HPDE6-E6E7 (cell line): ENCODE results near the gene VSIG10L2.

Source experiments
- DNase-seq: peaks from one replicate; pipeline ENCODE4 v3.0.0; 2011; ENCODE audit warnings: missing footprints; ENCODE audit errors: extremely low spot score

Gene VSIG10L2

DNA sequence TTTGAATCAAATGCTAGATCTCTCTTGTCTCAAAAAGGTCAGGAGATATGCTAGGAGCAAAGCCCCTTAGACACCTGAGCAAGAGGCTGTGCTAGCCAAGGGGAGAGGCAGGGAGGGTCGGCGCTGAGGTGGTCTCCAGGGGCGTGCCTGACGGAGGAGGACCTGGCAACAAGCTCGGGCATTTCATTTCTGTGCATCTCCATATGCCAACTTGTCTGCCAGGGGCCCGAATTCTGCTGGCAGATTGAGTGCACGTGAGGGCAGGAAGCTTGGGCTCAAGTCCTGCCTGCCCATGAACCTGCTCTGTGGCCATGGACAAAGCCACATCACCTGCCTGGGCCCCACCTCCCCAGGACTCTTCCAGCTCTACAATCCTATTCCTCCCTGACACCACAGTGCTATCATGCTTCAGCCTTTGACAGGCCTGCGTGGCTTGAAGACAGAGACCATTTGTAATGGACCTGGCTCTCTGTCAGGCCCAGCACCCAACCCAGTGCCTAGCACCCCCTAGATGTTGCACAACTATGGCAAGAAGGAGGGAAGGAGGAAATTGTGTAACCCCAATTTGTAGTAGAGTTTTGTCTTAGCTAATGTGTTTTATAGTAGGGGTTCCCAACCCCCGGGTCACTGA is 16.3 kb upstream of the VSIG10L2 start:
- DNase-seq, result no peak

DNA sequence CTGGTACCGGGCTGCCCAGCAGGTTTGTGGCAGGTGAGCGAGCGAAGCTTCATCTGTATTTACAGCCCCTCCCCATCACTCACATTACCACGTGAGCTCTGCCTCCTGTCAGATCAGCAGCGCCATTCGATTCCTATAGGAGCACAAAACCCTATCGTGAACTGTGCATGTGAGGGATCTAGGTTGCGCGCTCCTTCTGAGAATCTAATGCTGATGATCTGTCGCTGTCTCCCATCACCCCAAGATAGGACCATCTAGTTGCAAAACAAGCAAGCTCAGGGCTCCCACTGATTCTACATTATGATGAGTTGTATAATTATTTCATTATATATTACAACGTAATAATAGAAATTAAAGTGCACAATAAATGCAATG is 15.8 kb upstream of the VSIG10L2 start:
- DNase-seq, result no peak

GRCh38 chr11:125931116-125931515 is 14.7 kb upstream of the VSIG10L2 start:
- DNase-seq, result no peak

DNA sequence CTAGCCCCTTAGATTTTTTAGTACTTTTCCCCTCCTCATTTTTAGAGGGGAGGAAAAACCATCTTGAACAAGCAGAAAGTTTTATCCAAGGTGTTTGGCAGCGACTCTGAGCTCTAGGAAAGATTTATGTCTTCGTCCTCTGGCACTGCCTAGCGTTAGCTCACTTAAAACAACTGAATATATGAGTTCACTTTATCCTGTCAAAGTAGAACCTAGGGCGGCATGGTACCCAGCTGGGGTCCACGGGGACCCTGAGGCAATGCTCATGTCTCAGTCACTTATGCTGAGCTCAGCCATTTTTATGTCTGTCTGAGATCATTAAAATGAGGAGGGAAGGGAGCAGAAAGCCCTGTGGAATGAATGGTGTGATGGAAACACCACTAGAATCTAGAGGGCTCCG is 14.2 kb upstream of the VSIG10L2 start:
- DNase-seq, result no peak

DNA sequence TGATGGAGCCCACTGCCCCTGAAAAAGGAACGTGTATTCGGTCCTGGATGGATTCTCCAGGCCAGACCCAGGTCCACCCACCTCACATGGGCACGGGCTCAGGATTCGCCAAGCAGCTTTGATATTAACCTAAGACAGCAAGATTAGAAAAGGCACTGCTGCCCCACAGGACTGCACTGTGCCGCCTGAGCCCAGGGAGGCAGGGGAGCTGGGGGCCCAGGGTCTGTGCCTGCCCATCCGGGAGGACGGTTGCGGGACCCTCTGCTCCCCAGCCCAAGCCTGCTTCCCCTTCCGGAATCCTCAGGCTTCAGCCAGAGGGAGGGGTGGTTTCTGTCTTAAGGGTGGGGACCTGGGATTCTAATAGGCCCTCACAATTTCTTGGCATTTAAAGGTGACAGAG is 13.5 kb upstream of the VSIG10L2 start:
- no peak for DNase-seq

DNA sequence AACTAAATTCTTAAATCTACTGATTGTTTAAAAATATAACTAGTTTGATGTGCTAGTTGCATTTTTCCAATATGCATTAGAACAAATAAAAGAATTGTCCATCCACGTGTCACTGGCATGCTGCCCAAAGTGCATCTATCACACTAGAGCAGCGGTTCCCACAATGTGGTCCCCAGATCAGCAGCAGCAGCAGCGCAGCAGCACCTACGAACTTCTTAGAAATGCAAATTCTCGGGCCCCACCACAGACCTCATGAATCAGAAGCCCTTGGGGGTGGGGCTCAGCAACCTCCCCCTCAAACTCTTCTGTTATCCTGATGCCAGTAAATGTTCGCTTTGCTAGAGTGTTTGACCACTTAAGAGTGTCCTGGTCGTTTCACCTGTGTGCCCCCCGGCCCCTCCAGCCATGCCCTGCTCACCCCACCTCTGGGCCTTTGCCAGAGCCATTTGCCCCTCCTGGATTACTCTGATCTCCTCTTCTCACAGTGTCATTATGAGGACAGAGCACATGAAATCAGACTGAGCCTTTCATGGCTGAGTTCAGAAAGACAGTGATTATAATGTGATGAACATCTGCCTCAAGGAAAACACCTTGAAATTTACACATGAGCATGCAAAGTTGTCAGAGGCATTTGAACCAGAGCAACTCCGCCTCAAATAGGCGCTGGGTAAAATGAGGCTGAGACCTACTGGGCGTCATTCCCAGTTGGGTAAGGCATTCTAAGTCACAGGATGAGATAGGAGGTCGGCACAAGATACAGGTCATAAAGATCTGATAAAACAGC is 12.6 kb upstream of the VSIG10L2 start:
- DNase-seq, result no peak

- no peak for DNase-seq
These were observed 11.4 kb upstream of the VSIG10L2 start for GRCh38 chr11:125934473-125934872.

DNA sequence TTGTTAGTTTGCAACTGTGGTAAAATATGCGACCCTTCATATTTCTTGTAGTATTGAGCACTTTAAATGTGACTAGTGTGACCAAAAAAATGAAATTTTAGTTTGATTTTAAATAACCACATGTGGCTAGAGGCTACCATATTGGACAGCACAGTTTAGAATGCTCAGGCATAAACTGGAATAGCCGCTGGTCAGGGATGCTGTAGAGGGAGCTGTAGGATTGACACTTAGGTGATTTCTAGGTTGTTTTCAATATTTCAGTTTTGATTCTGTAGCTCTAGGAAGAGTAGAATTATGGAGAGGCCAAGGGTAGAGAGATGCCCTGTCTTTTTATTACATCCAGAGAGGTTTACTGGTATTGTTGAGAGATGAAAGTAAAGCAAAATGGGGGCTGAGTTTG is 10.8 kb upstream of the VSIG10L2 start:
- no peak for DNase-seq

GRCh38 chr11:125935618-125936199 is 10.1 kb upstream of the VSIG10L2 start:
- no peak for DNase-seq

DNA sequence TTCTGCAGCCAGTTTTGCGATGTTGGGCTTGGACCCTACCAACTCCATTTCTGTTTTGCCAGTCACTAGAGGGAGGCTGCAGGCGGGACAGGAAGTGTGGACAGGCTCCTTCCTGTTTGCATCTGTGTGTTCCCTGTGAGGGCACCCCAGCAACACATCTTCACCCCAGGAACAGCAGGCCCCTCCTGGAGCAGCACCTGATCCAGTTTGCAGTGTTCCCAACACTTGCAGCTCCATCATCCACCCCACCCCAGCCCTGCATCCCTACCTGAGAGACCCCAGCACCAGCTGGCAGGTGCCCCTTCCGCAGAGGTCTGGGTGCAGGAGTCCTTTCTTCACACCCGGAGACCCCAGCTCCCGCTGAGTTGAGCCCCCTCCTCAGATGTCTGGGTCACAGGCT is 7.4 kb upstream of the VSIG10L2 start:
- DNase-seq, result no peak

DNA sequence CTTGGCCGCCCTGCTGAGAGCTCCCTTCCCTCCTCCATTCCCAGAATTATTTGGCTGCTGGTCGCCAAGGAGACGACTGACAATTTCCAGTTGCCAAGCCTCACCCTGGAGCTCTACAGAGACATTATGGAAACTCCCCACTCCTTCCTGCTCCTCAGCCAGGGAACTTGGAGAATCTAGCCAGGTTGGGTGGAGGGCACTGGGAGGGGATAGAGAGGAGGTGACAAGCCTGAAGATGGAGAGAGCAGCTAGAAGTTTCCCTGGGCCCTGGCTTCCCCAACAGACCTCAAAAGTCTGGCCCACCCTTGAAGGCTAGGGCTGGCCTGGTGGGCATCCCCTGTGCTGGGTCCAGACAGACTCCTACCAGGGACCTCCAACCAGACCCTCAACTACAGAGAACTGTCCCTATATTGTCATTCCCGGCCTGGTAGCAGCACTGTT is 6.7 kb upstream of the VSIG10L2 start:
- DNase-seq, result no peak

GRCh38 chr11:125940145-125940544 is 5.7 kb upstream of the VSIG10L2 start:
- no peak for DNase-seq

DNA sequence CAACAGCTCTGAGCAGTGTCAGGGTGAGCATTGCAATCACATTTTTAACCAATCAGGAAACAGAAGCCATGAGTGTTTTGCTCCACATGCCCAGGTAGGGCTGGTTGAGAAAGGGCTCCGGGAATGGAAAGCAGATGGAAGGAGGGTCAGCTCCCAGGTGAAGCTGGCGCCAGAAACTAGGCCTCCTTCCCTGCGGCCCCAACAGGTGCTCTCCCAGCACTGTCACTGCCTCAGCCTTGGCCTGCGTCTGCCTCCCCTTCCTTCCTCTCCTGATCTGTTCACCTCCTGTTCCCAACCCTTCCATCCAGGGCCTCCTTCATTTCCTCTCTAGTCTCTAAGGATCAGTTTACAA is 4.6 kb upstream of the VSIG10L2 start:
- DNase-seq, result no peak

DNA sequence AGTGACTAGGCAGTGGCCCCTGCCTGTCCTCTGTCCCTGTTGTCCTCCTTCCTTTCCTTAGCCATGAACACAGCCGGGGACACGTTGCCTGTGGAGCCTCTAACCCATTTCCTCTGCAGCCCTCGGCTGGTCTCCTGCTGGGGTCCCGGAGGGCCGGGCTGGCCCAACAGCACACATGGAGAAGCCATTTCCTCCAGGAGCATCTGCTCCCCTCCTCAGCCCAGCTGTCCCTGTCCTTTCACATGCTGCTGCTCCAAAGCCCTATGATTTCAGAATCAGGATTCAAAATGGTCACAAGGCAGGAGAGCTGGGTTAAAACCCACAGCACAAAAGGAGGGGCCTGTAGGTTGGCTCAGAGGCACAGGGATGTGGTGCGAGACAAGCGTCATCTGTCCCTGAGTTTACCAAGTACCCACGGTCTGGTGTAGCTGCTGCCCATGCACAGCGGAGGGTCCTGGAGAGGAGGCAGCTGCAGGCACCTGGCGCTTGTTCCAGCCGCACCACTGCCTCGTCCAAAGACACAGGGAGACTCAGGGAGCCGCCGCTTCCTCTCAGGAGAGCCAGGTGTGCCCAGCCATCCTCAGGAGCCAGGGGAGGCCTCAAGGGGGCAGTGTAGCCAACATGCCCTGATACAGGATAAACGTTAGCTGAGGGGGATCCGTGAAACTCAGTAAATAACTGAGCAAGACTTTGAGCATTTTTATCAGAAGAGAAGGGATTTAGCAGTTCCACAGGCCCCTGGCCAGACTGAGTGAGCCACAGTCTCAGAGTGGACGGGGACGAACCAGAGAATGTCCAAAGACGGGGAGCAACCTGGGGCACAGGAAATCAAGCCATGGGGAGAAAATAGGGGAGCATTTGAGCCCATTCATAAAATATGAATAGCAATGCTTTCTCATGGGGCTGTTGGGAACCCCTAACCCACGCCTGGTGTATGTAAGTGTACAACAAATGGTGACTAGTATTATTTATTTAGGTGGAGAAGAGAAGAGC is 3.9 kb upstream of the VSIG10L2 start:
- DNase-seq, result peak; percentile 67

DNA sequence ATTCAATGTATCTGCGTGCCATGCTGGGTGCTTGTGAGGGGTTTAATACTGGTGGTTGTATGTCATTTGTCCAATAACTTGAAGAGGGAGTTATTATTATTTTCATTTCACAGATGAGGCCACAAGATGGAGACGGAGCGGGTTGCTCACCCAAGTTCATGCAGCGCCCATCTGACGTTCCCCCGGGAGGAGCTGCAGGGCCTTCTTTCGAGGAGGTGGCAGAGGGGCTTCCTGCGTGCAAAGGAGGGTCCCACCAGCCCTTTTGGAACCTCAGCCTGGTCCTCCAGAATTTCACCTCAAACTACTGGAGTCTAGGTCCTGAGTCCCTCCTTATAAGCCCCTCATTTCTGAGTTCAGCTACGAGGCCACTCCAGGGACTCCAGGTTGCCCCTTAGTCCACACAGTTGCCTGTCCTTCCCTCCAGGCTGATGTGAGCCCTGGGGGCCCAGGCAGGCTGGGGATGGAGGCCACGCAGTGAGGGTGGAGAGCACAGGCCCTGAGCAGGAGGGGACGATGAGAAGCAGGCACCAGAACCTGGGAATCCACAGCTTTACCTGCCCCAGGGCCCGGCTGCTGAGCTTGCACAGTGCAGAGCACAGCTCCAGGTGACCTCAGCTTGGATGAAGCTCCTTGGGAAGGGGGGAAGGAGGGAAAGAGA is 2.9 kb upstream of the VSIG10L2 start:
- DNase-seq, result no peak

DNA sequence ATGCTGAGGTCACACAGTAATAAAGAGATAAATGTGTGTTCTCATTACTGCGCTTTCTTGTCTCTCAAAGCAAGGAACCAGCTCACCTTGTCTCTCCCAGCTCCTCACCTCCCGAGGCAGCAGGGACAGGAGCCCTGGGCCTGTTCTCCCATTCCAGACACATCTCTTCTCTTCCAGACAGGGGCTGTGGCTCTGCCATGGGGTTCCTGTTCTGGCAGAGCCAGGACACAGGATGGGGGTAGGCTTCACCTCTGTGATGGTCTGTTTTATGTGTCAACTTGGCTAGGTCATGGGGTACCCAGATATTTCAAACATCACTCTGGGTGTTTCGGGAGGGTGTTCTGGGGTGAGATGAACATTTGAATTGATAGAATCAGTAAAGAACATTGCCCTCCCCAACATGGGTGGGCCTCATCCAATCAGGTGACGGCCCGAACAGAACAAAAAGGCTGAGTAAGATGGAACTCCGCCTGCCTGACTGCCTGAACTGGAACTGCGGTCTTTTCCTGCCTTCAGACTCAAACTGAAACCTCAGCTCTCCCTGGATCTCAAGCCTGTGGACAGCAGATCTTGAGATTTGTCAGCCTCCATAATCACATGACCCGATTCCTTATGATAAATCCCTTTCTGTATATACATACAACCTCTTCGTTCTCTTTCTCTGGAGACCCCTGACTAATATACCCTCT is 2.0 kb upstream of the VSIG10L2 start:
- no peak for DNase-seq

DNA sequence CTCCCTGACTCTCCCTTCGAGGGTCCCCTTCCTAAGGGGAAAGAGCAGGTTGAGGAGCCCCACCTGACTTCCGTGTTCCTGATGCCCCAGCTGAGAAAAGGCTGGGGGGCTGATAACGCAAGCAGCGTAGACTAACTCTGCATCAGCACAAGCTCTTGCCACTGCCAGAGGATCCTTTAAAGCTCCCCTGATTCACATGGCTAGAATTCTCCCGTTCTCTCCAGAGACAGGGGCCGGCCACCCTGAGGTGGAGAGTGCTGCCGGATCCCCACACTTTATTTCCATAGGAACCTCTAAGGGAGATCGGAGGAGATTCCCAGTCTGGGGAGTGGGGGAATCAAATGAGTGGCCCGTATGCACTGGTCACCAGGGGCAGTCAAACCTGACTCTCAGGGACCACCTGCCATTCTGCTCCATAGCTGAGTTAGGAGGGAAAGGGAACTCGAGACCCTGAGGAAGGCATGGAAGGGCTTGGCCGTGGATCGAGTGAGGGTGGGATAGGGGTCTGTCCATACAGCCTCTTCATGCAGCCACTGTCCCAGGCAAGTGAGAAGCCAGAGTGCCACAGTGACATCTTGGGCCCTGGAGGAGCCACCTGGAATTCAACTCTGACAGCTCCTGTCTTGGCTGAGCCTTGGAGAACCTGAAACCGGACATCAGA is 1.4 kb upstream of the VSIG10L2 start:
- no peak for DNase-seq

DNA sequence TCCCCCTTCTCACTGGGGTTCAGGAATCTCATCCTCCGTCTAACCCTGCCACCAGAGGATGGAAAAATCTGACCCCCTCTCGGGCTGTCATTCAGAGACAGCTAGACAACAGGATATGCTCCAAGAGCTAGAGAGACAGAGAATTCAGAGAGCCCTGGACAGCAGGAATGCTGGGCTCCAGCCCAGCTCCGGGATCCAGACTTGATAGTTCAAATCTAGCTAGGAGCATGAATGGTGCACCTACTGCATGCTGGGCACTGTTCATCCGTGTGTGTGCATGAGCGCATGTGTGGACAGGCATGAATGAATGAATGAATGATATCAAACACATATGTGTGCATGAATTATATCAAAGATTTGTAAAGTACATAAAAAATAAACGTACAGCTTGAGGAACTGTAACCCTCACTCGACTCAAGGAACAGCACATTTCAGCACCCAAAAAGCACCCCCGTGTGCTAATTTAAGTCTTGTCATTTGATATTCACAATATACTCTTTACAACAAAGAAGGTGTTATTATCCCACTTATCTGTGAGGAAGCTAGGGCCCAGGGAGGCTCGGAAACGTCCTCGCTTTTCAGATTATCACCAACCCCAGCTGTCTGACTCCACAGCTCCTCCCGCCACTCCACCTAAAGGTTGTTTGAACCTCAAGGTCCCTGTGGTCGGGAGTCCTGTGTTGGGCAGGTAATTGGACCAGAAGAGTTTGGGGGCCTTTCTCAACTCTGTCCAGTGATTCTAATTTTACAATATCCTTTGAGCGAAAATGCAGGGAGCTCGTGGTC is 640 bp upstream of the VSIG10L2 start:
- no peak for DNase-seq

DNA sequence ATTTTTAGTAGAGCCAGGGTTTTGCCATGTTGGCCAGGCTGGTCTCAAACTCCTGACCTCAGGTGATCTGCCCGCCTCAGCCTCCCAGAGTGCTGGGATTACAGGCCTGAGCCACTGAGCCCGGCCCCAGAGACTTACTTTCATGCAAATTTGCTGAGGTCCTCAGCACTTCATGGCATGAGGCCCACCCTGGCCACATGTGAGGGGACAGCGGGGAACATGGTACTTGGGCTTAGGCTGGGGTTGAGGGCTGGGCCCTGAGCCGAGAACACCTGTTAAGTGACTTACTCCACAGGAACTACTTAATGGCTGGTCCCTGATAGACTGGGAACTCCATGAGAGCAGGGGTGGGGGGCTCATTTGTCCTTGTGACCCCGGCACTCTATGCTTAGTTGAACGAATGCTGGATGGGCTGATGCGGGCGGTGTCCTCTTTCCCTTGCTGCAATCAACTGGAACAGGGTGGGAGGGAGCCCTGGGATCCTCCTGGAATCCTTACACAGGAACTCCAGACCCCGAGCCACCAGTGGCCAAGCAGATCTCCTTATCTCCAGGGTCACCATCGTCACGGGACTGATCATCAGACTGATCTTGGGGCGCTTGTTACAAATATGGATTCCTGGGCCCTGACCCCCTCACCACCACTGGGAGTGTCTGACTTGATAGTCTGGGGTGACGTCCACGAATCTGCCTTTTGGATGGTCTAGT is 1.0 kb downstream of the VSIG10L2 start:
- DNase-seq, result no peak
